RWPE1 (cell line): ENCODE results near the gene SLC16A3.
"Not testable (repeated sequence)": the region's sequence is repeated elsewhere in the genome, so short reads cannot be mapped to it uniquely, and the experiment has no call there.

Experiments
- CTCF ChIA-PET: fragments of 350-600 bp; sonication (Branson Sonifier 250); formaldehyde crosslinking; extraction: SDS; loops from one replicate; lab custom pipeline; 2021; lab: Yijun Ruan, JAX
- POLR2A ChIA-PET: fragments of 400-600 bp; formaldehyde crosslinking; extraction: SDS; loops from one replicate; lab custom pipeline; 2020; ENCODE audit warnings: antibody characterized with exemption; ENCODE audit not compliant: low non-redundant PET; lab: Yijun Ruan, JAX
- DNase-seq: peaks from one replicate; pipeline ENCODE4 v3.0.0; 2012; ENCODE audit warnings: low spot score
- H3K27ac ChIP-seq: fragments of 450-650 bp; 2 replicates; pipeline ENCODE4 v1.5.1; 2017
- TF ChIP-seq, protein P1 (sequence below): fragments of 450-650 bp; conservative IDR thresholded peaks from 2 replicates; pipeline ENCODE4 v1.5.1; 2017; ENCODE audit warnings: low read depth, mild to moderate bottlenecking

Gene SLC16A3

DNA sequence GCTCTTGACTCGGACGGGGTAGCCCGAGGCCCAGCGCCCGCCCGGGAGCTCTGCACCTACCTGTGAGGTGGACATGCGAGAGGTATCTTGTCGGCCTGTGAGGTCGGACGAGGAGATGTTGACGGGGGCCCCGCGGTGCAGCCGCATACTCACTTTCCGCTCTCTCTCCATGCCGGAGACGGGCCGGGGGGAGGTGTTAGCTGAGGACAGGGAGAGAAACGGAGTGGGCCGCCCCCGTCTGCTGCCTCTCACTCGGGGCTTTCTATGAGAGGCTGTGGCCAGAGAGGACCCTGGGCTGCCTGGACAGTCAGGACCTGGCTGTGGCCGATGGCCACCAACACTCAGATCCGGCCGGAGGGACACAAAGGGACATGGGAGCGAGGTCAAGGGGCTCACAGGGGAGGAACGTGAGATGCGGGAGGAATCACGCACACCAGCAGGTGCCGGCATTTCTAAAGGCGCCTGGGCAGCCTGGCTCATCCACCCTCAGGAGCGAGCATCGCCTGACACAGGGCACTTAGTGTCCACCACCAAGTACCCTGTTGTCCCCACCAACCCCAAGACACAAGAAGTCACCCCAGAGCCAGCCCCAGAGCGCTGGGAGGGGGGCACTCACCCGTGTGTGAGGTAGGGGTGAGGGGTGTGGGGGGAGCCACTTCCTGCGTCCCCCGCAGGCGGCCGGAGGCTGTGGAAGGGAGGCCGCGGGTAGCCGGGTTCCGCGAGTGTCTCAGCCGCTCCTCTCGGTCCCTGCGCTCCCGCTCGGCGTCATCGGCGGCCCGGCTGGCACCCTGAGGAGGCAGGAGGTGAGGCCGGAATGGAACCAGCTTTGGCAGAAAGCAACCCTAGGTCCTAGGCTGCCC, 20.2 kb downstream of the SLC16A3 start:
- peak overlapping the region; percentile 99 for H3K27ac ChIP-seq
- TF ChIP-seq, protein P1, sequence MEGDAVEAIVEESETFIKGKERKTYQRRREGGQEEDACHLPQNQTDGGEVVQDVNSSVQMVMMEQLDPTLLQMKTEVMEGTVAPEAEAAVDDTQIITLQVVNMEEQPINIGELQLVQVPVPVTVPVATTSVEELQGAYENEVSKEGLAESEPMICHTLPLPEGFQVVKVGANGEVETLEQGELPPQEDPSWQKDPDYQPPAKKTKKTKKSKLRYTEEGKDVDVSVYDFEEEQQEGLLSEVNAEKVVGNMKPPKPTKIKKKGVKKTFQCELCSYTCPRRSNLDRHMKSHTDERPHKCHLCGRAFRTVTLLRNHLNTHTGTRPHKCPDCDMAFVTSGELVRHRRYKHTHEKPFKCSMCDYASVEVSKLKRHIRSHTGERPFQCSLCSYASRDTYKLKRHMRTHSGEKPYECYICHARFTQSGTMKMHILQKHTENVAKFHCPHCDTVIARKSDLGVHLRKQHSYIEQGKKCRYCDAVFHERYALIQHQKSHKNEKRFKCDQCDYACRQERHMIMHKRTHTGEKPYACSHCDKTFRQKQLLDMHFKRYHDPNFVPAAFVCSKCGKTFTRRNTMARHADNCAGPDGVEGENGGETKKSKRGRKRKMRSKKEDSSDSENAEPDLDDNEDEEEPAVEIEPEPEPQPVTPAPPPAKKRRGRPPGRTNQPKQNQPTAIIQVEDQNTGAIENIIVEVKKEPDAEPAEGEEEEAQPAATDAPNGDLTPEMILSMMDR: no peak
- ChIA-PET POLR2A (no interaction called here), CTCF (no interaction called here)
- DNase-seq: no peak

DNA sequence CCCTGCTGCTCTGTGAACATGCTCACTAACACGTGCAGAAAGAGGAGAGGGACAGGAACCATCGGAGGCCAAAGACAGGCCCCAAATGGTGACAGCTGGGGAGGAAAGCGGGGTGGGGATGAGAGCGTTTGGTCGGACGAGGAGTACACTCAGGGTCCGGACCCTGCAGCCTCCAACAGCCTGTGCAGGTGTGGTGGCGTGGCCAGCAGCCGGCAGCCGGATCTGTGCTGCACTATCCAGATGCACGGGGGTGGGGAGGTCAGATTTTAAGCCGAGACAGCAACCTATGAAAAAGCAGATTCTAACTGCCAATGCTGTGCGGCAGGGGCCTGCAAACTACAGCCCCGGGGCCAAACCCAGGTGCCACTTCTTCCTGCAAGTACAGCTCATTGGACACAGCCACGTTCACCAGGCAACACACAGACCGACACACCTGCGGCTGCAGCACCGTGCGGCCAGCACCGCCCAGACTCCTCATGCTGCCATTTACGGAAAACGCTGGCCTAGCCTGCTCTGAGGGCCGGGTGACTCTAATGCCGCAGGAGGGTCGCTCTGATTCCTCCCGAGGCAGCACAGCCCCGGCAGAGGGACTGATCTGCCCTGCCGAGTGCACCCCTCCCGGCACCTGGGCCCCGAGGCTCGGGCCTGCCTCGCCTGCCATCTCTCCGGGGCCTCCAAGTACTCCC, 21.2 kb downstream of the SLC16A3 start:
- CTCF ChIA-PET: interaction anchor here (0.6 kb wide), 1 partner anchor 47 kb away, joined by 3 read pairs; no protein-coding TSS in a partner anchor

DNA sequence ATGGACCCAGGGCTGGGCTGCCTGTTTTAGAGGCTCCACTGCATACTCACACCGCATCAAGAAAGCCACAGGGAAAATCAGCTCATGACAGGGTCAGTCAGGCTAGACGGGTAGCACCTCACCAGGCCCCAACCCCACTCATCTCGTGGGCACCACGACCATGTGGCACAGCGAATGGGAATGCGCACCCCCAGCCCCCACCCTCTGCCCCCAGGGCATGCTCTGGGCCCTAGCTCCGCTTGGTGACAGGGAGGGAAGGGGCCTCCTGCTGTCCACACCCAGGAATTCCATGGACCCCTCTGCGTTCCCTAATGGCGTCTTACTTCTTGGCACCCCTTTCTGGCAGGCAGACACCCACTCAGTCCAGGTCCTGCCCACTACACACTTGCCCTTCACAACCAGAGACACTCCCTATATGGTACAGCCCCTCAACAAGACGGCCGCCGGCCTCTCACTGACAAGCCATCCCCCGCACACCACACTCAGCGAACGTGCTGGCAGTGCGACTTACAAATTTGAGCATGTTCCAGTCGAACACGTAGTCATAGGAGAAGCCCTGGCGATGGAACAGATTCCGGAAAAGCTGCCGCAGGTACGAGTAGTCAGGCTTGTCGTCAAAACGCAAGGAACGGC, 22.1 kb downstream of the SLC16A3 start:
- ChIA-PET POLR2A (no interaction called here), CTCF (interaction anchor here (0.6 kb wide), 2 partner anchors 46 to 72 kb away, joined by 3 to 4 read pairs; no protein-coding TSS in a partner anchor)
- TF ChIP-seq, protein P1: no peak
- no peak for DNase-seq
- H3K27ac ChIP-seq: peak overlapping the region; percentile 99

More for the DNA sequence above, 21.2 kb downstream of the SLC16A3 start:
- no peak for DNase-seq
- peak overlapping the region; percentile 99 for H3K27ac ChIP-seq
- POLR2A ChIA-PET: no interaction called here
- TF ChIP-seq, protein P1: no peak

DNA sequence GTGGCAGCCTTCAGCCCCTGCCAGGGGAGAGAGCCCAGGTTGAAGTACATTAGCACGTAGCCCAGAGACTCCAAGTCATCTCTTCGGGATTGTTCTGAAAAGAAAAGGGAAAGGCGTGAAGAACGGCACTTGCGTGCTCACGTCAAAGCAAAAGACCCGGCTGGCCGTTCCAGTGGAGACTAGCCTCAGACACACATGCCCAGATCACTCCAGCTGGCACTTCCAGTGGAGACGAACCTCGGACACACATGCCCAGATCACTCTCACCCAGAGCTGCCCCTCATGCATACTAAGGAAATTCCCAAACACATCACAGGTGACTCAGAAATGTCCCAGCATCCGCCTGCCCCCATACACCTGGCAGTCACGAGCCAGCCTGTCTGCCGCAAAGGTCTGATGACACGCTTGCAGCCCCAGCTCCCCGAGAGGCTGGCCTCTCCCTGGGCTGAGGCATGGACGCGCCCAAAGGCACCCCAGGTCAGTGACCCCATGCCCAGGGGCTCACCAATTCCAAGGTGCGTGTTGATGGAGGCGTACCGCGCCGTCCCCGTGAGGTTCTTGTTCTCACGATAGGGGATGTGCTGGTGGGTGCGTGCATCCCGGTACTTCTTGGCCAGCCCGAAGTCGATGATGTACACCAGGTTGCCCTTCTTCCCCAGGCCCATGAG, 23.8 kb downstream of the SLC16A3 start:
- TF ChIP-seq, protein P1: no peak
- POLR2A ChIA-PET: no interaction called here
- H3K27ac ChIP-seq: peak overlapping the region; percentile 99
- no peak for DNase-seq
- CTCF ChIA-PET: no interaction called here

DNA sequence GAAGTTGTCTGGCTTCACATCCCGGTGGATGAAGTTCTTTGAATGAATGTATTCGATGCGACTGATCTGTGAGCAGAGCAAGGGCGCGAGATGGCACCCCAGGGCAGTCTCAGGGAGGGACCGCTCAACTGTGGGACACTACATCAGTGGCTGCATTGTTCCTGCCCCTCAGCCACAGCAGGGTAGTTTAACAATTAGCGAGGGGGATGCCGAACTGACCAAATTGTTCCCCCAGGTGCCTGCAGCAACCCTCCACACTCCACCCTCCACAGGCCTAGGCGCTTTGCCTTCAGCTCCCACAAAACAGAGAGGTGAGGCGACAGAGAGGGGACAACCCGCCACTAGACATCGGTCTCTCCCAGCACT, 24.3 kb downstream of the SLC16A3 start:
- TF ChIP-seq, protein P1: no peak
- DNase-seq: no peak
- peak overlapping the region; percentile 99 for H3K27ac ChIP-seq
- POLR2A ChIA-PET: no interaction called here
- CTCF ChIA-PET: no interaction called here

DNA sequence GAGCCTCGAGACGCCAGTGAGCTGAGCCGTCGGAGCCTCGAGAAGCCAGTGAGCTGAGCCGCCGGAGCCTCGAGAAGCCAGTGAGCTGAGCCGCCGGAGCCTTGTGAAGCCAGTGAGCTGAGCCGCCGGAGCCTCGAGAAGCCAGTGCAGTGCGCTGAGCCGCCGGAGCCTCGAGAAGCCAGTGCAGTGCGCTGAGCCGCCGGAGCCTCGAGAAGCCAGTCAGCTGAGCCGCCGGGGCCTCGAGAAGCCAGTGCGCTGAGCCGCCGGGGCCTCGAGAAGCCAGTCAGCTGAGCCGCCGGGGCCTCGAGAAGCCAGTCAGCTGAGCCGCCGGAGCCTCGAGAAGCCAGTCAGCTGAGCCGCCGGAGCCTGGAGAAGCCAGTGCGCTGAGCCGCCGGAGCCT, 25.3 kb downstream of the SLC16A3 start:
- POLR2A ChIA-PET, H3K27ac ChIP-seq, DNase-seq: not testable (repeated sequence)
- CTCF ChIA-PET: interaction anchor here (0.6 kb wide), 1 partner anchor 69 kb away, joined by 3 read pairs; no protein-coding TSS in a partner anchor

DNA sequence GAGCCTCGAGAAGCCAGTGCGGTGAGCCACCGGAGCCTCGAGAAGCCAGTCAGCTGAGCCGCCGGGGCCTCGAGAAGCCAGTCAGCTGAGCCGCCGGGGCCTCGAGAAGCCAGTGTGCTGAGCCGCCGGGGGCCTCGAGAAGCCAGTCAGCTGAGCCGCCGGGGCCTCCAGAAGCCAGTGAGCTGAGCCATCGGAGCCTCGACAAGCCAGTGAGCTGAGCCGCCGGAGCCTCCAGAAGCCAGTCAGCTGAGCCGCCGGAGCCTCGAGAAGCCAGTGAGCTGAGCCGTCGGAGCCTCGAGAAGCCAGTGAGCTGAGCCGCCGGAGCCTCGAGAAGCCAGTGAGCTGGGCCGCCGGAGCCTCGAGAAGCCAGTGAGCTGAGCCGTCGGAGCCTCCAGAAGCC, 25.9 kb downstream of the SLC16A3 start:
- CTCF ChIA-PET, DNase-seq, H3K27ac ChIP-seq, POLR2A ChIA-PET: not testable (repeated sequence)
